GM18526 (cell line): ENCODE results near the gene DYSF.

ENCODE experiments used
- POLR2A ChIP-seq: IDR thresholded peaks from 3 replicates; pipeline ENCODE4 v1.6.1; 2011; ENCODE audit not compliant: insufficient read length; ENCODE audit errors: extremely low read depth

The DYSF gene

GRCh38 chr2:71620116-71620515 is 166.8 kb downstream of the DYSF start:
- no peak for TF ChIP-seq POLR2A

GRCh38 chr2:71620851-71621251 is 167.5 kb downstream of the DYSF start:
- TF ChIP-seq POLR2A, result no peak

GRCh38 chr2:71629273-71629672 is 175.9 kb downstream of the DYSF start:
- no peak for TF ChIP-seq POLR2A

GRCh38 chr2:71629771-71630453 is 176.6 kb downstream of the DYSF start:
- TF ChIP-seq POLR2A, result no peak

- no peak for TF ChIP-seq POLR2A
Measured at GRCh38 chr2:71630454-71631328, 177.3 kb downstream of the DYSF start.

- no peak for TF ChIP-seq POLR2A
Measured at GRCh38 chr2:71631411-71631931, 178.1 kb downstream of the DYSF start.

- TF ChIP-seq POLR2A, result no peak
Measured at GRCh38 chr2:71633086-71633485, 179.7 kb downstream of the DYSF start.

- no peak for TF ChIP-seq POLR2A
Measured at GRCh38 chr2:71634567-71634966, 181.2 kb downstream of the DYSF start.

GRCh38 chr2:71635798-71636197 is 182.4 kb downstream of the DYSF start:
- no peak for TF ChIP-seq POLR2A

- no peak for TF ChIP-seq POLR2A
Measured at GRCh38 chr2:71637168-71637567, 183.8 kb downstream of the DYSF start.

GRCh38 chr2:71637736-71638135 is 184.4 kb downstream of the DYSF start:
- TF ChIP-seq POLR2A, result no peak

GRCh38 chr2:71639735-71640134 is 186.4 kb downstream of the DYSF start:
- TF ChIP-seq POLR2A, result no peak

- no peak for TF ChIP-seq POLR2A
Measured at GRCh38 chr2:71640489-71640888, 187.1 kb downstream of the DYSF start.

- TF ChIP-seq POLR2A, result no peak
Measured at GRCh38 chr2:71643674-71644357, 190.5 kb downstream of the DYSF start.

GRCh38 chr2:71646028-71646427 is 192.7 kb downstream of the DYSF start:
- no peak for TF ChIP-seq POLR2A

GRCh38 chr2:71647356-71647755 is 194.0 kb downstream of the DYSF start:
- TF ChIP-seq POLR2A, result no peak

- no peak for TF ChIP-seq POLR2A
Measured at GRCh38 chr2:71655498-71655897, 202.1 kb downstream of the DYSF start.
